ENCODE measurements around the gene EEF1B2.
"Not testable (repeated sequence)": the region's sequence is repeated elsewhere in the genome, so short reads cannot be mapped to it uniquely, and the experiment has no call there.

- TF ChIP-seq POLR2A, CTCF (IDR thresholded peaks at IDR 0.05): not testable (repeated sequence)
Observed at GRCh38 chr2:206171624-206172397, 12.1 kb downstream of the EEF1B2 start.
